Measurements from ENCODE around the gene SLX4IP.
"Not testable (repeated sequence)": the region's sequence is repeated elsewhere in the genome, so short reads cannot be mapped to it uniquely, and the experiment has no call there.

The SLX4IP gene

DNA sequence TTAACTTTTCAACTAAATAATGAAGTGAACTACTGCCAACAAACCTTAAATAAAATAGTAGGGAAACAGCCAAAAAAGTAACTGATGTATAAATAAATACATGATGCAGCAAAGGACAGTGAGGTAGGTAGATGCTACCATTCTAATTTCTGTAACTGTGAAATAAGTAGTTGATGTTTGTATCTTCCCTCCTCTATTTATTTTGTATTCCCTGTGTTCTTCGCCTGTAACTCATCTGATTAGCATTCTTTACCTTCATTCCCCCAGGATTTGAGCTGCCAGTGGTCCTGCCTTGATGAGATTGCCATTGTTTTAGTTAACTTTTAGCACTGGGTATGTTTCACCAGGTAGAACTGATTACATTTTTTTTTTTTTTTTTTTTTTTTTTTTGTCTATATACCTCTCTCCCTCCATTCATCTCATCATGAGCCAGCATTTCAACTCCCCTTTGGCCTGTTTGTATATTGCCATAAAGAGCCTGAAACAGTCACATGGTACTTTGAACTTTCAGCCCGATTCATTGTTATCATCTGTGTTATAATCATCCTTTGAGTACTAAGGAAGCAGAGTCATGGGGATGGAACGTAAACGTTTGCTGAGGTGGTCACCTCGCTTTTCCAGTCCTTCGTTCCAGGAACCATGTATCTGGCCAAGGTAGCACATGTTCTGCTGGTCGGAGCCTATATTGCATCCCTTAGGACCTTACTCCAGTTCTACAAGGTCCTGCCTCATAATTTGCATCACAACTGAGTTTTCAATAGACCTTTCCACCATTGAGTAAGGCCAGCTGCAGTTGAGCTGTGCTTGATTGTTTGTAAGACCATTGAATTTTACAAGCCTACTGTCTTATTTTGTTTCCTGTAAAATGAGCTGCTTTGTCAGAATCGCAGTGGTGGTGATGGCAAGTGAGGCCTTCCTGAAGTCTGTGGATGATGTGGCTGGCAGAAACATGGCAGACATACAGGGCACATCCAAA lies 131.1 kb downstream of the SLX4IP start:
- DNase-seq = no peak

DNA sequence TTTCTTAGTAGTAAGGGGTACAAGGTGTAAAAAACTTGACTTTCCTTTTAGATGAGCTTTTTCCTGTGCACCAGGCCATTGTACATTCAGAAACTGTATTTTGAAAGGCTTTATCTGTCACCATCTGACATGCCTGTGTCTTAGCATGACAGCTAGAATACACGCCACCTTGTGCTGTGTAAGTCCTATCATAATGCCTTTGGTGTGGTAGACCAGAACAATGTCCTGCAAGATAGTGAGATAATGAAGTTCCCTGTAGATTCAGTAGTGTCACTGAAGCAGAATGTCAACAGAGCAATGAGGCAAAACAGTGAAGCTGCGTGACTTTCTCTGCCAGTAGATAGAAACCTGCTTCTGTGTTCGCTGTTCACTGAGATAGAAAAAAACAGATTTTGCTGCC lies 132.9 kb downstream of the SLX4IP start:
- DNase-seq = no peak

DNA sequence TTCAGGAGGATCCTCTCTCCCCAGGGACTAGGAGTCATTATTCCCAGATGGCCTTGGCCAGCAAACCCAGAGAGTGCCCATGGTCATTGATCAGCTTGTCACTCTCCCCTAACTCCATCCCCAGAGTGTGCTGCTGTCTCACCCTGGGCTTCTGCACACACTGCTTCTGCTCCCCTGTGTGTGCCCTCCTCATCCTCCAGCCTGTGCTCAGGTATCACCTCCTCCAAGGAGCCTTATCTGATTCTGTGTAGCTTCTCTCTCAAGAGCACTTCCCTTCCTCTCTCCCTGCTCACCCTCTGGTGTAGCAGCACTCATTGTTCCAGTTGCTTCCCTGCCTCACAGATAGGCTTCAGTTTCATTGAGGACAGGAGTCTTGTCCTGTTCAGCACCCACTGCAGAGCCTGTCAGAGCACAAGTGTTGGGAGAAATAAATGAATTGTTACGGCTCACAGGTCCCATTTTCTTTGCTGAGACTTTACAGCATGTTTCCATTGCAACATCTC lies 136.3 kb downstream of the SLX4IP start:
- no peak for DNase-seq

DNA sequence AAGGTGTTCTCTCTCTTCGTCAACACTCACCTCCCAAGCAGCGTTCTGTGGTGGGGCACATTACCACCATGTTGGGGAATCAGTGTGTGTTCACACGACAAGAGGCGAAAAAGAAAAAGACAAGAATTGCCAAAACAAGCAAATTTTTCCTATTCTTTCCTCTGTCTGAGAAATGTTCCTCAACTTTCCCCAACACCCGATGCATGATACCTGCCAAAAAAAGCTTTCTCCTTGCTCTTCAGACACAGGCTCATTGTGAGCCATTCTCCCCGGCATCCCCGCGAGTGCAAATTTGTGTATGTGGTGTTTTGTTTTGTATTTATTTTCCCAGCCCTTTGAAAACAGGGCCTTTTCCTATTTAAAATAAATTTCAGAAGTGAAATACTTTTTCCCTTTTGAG lies 137.7 kb downstream of the SLX4IP start:
- DNase-seq = no peak

DNA sequence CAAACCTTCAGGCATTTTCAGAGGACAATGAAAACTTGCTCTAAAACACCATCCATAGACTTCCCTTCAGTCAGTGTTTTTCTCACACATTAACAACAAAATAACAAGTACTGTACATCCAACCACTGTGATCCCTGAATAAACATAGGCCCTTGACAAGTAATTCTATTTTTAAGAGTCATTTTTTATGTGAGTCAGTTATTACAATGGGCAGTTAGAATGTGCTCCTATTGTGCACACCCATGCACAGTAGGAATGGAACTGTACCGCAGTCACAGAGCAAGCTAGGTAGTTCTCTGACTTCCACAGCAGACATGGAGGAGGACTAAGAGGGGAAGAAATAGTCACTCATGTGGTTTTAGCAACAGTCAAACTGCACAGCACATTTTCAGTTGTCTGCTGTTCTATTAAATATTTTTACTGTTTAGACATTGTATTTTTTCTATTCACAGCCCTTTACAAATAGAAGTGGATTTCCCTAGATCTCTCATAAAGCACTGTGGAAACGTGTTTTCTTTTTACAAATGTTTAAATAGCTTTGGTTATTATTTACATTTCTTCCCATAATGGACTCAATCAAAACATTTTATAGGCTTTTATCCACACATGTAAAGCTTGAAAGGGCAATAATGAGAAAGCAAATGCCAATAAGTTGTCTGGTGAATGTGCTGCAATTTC lies 138.3 kb downstream of the SLX4IP start:
- DNase-seq = no peak

DNA sequence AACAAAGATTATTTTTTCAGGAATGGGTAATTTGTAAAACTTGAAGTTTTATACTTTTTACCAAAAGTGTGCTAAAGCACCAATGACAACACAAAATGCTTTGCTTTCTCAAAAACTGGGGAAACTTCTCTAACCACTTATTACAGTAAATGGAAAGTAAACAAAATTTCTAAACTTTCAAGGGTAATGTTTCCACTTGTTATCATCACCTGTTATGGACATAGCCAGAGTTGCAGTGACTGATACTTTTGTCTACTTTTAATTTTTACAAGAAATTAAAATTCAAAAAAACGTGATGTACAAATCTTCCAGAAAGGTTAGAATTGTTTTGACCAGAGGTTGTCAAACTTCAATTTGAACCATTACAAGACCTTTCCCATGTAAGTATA lies 138.8 kb downstream of the SLX4IP start:
- DNase-seq = no peak

DNA sequence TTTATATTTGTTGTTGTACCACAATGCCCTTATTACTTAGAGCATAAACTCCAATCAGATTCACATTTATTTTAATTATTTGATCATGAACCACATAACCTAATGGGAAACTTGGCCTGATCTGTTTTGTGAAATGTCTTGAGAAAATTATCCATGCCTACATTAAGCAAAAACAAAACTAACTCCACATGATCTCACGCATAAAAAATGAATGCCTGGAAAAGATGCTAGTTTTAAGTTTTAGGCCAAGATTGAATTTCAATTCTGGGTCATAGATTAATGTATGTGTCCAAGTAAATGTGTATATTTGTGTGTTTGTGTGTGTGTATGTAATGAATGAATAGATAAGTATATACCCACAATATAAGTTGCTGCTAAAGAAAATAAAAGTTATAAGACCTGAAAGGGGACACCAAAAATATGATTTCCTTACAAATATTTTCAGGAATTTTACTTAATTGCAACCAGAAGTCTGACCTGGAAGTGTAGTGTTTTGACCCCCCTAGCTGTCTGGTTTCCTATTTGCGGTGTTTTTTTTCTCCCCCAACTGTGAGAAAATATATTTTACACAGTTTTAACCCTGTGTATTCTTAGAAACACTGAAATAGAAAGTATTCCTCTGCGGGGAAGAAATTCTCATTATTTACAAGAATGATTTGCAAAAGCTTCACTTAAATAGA lies 141.4 kb downstream of the SLX4IP start:
- DNase-seq = no peak

DNA sequence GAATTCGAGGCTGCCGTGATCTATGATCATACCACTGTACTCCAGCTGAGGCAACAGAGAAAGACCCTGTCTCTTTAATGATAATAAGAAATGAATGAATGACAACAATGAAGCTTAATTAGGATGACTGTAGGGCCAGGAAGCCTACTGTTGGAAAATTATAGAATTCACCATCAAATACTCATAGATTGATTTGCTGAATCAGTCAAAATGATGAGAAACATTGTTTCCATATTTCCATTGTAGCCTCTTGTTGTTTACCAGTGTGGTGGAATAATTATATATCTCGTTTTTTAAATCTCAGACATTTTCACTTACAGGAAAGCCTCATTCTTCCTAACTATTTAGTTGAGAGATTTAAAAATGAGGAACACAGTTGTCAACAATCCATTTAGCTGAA lies 142.5 kb downstream of the SLX4IP start:
- DNase-seq = no peak

DNA sequence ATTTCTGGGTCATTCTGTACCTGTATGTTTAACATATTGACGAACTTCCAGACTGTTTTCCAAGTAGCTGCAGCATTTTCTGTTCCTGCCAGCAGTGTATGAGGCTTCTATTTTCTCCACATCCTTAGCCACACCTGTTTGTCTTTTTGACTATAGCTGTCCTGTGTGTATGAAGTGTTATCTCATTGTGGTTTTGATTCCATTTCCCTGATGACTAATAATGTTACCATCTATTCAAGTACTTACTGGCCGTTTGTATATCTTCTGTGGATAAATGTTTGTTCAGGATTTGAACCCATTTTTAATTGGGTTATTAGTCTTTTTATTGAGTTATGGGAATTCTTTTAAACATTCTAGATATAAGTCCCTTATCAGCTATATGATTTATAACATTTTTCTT lies 143.5 kb downstream of the SLX4IP start:
- no peak for DNase-seq

DNA sequence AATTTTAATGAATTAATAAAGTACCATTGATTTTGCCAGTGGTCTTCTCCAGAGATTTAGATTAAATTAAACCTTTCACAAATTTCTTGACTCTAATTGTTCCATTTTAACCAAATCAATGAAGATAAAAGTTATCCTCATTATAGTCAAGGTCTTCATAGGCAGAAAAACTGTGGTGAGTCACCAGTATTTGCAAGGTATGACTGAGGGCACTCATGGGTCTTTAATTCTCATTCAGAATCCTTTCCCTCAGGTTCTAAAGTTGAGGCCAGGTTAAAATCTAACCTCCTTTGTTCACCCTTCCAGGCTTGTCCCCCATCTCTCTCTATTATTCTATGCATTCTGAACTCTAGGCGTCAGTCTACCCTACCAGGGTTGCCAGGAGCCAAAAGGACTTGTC lies 144.8 kb downstream of the SLX4IP start:
- DNase-seq = no peak

DNA sequence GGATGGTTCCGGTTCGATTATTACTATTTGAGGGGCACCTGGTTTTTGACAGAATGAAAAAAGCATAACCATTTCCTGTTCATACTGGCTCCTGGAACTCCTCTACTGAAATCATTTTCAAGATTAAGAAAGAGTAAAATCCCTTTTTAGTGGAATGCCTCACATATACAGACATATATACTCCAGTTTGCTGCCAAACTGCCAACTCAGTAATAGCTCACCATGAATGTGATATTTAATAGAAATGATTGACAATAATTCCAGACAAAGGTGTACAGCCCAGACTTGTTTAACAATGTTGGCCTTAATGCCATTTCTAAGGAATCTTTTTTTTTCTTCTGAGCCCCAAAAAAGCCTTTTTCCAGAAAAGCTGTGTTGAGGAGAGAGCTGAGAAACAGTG lies 145.6 kb downstream of the SLX4IP start:
- no peak for DNase-seq

DNA sequence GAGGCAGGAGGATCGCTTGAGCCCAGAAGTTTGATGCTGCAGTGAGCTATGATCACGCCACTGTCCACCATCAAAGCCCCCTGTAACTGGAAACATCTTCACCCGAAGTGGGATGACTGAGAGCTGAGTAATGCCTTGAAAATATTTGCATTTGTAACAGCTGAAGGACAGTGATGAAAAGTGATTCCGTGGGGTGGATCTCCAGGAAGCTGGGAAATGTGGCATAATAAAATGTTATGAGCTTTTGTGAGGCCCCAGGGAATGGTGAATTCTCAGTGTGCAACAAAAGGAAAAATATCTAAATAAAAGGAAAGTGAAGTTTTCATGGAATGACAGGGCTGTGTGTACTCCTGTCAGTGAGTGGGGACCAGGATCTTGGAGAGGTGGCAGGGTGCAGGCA lies 146.7 kb downstream of the SLX4IP start:
- DNase-seq = no peak

DNA sequence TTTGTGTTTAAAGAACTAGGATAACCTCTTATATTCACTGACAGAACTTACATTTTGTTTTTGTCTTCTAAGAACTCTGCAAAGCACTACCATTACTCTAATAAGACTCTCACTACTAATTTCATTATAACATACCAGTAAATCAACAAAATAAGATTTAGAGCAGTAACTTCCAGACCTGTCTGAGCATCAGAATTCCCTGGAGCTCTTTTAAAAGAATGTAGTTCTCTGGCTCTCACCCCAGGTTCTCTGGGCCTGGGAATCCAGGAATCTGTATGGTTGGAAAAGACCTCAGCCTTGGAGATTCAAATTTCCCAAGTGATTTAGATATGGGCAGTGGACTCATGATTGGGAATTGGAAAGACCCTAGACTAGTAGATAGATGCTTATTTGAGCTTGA lies 149.3 kb downstream of the SLX4IP start:
- no peak for DNase-seq

DNA sequence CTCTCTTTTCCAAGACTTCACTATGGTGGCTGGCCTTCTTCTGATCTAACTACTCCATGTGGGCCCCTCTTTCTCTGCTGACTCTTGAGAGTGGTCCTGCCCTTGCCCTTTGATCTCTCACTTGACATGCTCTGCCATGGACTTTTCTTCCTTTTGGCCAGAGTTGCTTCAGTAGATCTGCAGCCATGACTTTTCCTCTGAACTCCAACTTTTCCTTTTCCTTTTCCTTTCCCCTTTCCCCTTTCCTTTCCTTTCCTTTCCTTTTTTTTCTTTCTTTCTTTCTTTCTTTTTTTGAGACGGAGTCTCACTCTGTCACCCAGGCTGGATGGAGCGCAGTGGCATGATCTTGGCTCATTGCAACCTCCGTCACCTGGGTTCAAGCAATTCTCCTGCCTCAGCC lies 150.2 kb downstream of the SLX4IP start:
- DNase-seq = no peak

DNA sequence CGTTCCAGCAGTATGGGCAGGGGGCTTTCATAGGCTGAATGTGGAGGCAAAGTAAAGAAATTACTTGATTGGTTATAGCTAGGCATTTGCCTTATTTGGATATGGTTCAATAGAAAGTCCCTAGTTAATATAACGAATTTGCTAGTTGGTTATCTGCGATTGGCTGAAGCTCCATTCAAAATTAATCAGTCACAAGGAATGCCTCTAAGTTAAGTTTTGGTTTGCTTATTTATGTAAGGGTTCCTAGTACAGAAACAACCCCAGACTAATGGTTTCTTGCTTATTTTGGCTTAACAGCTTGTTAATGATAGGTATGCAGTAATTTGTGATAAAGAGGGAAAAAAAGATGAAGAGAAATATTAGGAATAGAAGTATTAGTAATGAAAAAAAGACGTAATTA lies 151.2 kb downstream of the SLX4IP start:
- DNase-seq = no peak

DNA sequence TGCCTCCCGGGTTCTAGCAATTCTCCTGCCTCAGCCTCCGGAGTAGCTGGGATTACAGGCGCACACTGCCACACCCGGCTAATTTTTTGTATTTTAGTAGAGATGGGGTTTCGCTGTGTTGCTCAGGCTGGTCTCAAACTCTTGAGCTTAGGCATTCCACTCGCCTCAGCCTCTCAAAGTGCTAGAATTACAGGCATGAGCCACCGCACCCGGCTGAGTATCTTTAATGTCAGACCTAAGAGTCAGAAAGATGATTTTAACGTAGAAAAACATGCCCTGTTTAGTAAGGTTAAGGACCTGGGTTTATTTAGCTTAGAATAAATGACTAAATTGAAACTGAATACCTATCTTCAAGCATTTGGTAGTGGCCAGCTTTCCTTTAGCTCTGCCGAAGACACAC lies 155.3 kb downstream of the SLX4IP start:
- DNase-seq = not testable (repeated sequence)

DNA sequence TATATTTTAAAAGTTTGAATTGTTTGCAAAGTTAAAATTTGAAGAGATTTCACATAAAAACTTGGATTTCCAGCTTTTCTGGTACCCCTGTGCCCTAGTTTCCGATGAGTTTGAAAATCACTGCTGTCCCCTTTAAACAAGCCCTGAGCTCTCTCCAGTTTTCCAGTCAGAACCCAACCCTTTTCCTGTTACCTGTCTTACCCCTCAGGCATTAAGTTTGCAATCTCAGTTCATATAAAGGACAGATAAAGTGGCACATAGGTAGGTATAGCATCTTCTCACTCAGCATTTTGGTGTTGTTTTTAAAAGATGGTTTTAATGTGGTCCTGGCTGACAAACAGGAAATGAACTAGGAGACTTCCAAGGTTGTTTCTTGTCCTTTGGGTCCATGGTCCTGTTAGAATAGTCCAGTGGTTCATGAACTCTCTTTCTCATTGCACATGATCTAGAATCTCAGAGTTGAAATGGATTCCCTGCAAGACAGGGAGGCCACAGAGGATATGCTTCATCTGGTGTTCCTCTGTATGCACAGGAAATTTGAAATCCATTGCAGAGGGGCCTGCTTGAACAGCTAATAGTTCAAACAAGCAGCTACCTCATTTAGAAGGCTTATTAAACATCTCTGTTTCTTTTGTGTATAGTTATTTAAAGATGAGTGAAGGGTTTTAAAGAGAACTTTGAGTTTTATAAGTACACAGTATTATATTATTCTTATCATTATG lies 156.0 kb downstream of the SLX4IP start:
- DNase-seq = no peak

DNA sequence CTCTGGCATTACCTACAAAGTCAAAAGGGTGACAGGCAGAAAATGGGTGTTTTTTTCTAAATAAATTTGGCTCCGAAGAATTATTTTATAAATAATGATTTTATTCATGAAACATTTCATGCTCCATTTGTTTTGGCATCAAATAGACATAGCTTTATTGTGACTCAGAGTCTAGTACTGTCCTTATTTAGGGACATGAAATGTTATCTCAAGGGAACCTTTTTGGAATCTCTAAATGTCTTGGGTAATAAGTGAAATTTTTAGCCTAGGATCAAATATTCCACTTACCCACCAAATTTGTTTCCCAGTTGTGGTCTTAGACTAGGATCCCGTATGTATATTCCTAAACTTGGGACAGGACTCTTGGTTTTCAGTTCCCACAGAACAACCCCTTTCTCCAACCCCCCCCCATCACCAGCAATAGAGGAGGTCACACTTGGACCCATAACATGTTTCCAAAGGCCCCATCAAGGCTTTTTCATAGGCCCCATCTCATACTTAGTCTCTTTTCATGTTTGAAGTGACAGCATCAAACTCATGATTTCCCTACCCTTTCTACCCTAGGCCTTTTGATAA lies 156.9 kb downstream of the SLX4IP start:
- DNase-seq = no peak

DNA sequence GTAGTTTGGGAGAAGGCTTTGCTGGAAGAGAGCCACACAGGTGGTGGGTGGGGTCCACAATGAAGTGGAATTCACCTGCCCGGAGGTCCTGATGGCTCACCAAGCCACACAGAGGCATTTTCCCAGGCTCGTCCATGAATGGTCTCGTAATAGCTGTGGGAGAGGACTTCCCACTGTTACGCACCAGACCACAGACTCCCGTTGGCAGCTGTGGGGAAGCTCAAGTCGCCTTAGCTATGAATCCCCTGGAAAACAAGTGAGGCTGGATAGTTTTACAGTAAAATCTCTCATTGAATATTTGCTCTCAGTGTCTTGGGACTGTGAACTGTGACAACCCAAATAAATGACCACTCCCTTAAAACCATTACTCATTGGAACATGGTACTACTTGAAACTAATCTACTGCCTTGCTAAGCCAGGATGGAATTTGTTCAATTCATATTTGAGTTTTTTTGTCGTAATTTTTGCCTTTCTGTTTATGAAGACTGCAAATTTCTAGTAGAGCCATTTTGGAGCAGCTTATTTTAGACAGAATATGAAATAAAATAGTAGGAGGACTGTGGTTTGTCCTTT lies 159.3 kb downstream of the SLX4IP start:
- no peak for DNase-seq

DNA sequence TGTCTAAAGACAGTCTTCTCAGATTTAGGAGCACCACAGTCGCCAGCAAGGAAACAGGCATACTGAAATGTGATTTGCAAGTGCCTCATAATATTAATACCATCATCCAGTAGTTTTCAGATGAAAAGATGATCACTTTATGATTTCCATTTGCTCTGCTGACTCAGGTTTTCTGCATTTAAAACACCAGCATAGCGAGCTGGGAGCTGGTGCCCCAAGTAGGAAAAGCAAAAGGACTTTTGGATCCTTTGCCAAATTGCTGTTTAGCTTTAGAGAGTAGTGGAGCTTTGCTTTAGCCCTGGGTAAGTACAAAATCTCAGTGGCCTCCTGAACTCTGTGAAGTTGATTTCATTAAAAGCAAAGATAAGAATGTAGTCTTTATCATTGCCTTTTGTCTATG lies 160.2 kb downstream of the SLX4IP start:
- no peak for DNase-seq

DNA sequence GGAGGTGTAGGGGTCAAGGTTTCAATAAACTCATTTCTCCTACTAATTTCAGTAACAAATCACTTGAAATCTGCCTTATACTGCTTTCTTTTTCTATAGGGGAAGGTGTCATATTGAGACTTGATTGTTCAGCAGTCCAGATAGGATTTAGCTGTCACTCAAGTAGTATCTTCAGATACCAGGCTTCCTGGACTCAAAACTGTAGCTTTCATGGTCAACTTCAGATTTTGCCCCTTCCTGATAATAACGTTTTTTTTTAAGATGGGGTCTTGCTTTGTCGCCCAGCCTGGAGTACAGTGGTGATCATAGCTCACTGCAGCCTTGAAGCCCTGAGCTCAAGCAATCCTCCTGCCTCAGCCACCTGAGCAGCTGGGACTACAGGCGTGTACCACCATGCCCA lies 160.9 kb downstream of the SLX4IP start:
- DNase-seq = no peak
